ENCODE measurements around the gene ENTR1. TPM values are rescaled to one million over a fixed set of nuclear protein-coding genes. Genes with fewer than 3 reads are reported as not detected.
A peak's percentile ranks its signal among the peaks of the same experiment; 100 is the strongest.

Gene ENTR1
- total and polyA plus RNA-seq, 2 of the 13 experiments (the other 11 are each of a cell fraction or from before 2014, with no cell fraction given) = 70.1 to 76.4 TPM

DNA sequence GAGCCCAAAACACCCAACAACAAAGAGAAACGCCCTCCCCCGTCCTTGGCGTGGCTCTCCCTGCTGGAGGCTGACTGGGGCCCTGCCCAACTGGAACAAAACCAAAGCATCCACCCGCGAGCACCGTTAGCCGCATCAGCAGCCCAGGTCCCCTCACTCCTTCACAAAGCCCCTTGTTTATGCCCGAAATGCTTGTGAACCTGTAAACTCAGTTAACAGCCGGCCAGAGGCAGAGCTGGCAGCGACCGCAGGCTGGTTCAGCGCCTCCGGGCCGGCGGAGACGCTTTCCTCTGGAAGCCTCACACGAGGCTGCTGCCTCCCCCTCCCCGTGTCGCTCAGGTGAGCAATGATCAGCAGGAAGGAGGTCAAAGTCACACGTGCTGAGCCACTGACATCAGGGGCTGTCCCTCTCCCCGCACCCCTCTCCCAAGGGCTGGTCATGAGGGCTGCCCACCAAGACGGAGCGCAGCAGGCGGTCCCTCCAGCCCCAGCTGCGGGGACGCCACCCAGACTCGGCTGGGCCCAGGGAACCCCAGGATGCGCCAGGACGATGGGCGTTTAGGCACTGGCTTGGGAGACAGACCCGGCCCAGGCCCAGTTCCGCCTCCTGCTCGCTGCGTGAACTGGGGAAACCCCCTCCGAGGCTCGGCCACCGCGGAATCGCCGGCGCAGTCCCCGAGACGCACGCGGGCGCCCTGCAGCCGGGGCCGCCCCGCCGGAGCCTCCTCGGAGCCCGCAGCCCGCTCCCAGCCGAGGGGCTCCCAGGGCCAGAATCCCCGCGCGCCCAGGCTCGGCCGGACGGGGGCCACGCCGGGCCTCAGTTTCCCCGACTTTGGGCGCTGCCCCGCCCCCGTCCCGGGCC lies 11.0 kb downstream of the ENTR1 start (continued):
- TF ChIP-seq, protein P1, sequence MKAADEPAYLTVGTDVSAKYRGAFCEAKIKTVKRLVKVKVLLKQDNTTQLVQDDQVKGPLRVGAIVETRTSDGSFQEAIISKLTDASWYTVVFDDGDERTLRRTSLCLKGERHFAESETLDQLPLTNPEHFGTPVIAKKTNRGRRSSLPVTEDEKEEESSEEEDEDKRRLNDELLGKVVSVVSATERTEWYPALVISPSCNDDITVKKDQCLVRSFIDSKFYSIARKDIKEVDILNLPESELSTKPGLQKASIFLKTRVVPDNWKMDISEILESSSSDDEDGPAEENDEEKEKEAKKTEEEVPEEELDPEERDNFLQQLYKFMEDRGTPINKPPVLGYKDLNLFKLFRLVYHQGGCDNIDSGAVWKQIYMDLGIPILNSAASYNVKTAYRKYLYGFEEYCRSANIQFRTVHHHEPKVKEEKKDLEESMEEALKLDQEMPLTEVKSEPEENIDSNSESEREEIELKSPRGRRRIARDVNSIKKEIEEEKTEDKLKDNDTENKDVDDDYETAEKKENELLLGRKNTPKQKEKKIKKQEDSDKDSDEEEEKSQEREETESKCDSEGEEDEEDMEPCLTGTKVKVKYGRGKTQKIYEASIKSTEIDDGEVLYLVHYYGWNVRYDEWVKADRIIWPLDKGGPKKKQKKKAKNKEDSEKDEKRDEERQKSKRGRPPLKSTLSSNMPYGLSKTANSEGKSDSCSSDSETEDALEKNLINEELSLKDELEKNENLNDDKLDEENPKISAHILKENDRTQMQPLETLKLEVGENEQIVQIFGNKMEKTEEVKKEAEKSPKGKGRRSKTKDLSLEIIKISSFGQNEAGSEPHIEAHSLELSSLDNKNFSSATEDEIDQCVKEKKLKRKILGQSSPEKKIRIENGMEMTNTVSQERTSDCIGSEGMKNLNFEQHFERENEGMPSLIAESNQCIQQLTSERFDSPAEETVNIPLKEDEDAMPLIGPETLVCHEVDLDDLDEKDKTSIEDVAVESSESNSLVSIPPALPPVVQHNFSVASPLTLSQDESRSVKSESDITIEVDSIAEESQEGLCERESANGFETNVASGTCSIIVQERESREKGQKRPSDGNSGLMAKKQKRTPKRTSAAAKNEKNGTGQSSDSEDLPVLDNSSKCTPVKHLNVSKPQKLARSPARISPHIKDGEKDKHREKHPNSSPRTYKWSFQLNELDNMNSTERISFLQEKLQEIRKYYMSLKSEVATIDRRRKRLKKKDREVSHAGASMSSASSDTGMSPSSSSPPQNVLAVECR (CRISPR knock-in tag; IDR thresholded peaks at IDR 0.05; ENCODE audit: borderline replicate concordance) = no peak
- 0 out of 2 replicates have a peak, but pooled peaks have one; percentile 19 for TF ChIP-seq ZNF280B (CRISPR knock-in tag; IDR thresholded peaks at IDR 0.05; ENCODE audit: borderline replicate concordance)
- TF ChIP-seq ZNF556 (CRISPR knock-in tag; IDR thresholded peaks at IDR 0.05; ENCODE audit: borderline replicate concordance) = 0 out of 2 replicates have a peak, but pooled peaks have one; percentile 19
- TF ChIP-seq BHLHE40 (IDR thresholded peaks at IDR 0.05; ENCODE audit: low read length) = peak; percentile 45; the same call in 1 of the 2 replicates
- TF ChIP-seq CAMTA2 (CRISPR knock-in tag; IDR thresholded peaks at IDR 0.05; ENCODE audit: borderline replicate concordance) = no peak
- no peak for TF ChIP-seq ZKSCAN8 (CRISPR knock-in tag; IDR thresholded peaks at IDR 0.05; ENCODE audit: borderline replicate concordance)
- no peak for TF ChIP-seq ZNF678 (CRISPR knock-in tag; IDR thresholded peaks at IDR 0.05)
- TF ChIP-seq SMYD3 (CRISPR knock-in tag; IDR thresholded peaks at IDR 0.05) = no peak
- TF ChIP-seq SALL2 (CRISPR knock-in tag; IDR thresholded peaks at IDR 0.05) = no peak
- TF ChIP-seq ZNF383 (CRISPR knock-in tag; IDR thresholded peaks at IDR 0.05; ENCODE audit: borderline replicate concordance) = peak; percentile 63; the same call in 1 of the 2 replicates
- no peak for TF ChIP-seq HMGXB3 (CRISPR knock-in tag; IDR thresholded peaks at IDR 0.05; ENCODE audit: borderline replicate concordance)
- 0 out of 2 replicates have a peak, but pooled peaks have one; percentile 31 for TF ChIP-seq ZNF724P (CRISPR knock-in tag; IDR thresholded peaks at IDR 0.05; ENCODE audit: borderline replicate concordance)
- no peak for TF ChIP-seq ZBTB42 (CRISPR knock-in tag; IDR thresholded peaks at IDR 0.05)
- no peak for TF ChIP-seq HIC2 (CRISPR knock-in tag; IDR thresholded peaks at IDR 0.05; ENCODE audit: low read depth)
- TF ChIP-seq FOXA1 (IDR thresholded peaks at IDR 0.05) = no peak
- TF ChIP-seq FOXA1 (CRISPR knock-in tag; IDR thresholded peaks at IDR 0.05) = no peak

Measured in HepG2 (cell line).